Upper lobe of left lung (tissue), 6 donors: ENCODE results near the gene ATP10A. TPM values are rescaled to one million over a fixed set of nuclear protein-coding genes. Genes with fewer than 3 reads are reported as not detected.

Source experiments
- ATAC-seq, 2 donors: fragments of 200-7000 bp; cut with Tn5 transposase; one replicate each; pipeline ENCODE4 v1.9.1; 2022; ENCODE audit warnings: mild to moderate bottlenecking in 2 of 2, moderate library complexity in 2 of 2; ENCODE audit not compliant: low FRiP score in 2 of 2
- DNase-seq, 2 donors: peaks; one replicate each; pipeline ENCODE4 v3.0.0-alpha.2; 2019 to 2020
- H3K27ac ChIP-seq, 4 donors: fragments of 200-600 bp; sonication (generic); one replicate each; pipeline ENCODE4 v1.5.1; 2016 to 2019
- H3K27me3 ChIP-seq, 4 donors: fragments of 200-600 bp; sonication (generic); one replicate each; pipeline ENCODE4 v1.5.1; 2017 to 2019
- H3K36me3 ChIP-seq, 4 donors: fragments of 200-600 bp; sonication (generic); one replicate each; pipeline ENCODE4 v1.5.1; 2016 to 2019
- H3K4me1 ChIP-seq, 4 donors: fragments of 200-600 bp; sonication (generic); one replicate each; pipeline ENCODE4 v1.5.1; 2018 to 2019
- H3K4me3 ChIP-seq, 4 donors: fragments of 200-600 bp; sonication (generic); one replicate each; pipeline ENCODE4 v1.5.1; 2017 to 2019; ENCODE audit warnings: mild to moderate bottlenecking in 2 of 4, moderate library complexity in 1 of 4
- H3K9me3 ChIP-seq, 4 donors: fragments of 200-600 bp; sonication (generic); one replicate each; pipeline ENCODE4 v1.5.1; 2018 to 2019
- CTCF ChIP-seq, 6 experiments: fragments of 450-650 bp in 4 of 6; fragments of 200-600 bp in 2 of 6; sonication (generic) in 2 of 6; IDR thresholded peaks; one replicate each; pipeline ENCODE4 v1.5.1; 2016 to 2019; ENCODE audit warnings: antibody characterized with exemption in 6 of 6
- EP300 ChIP-seq, 4 donors: sonication (generic); formaldehyde crosslinking; IDR thresholded peaks; one replicate each; pipeline ENCODE4 v1.5.1; 2017; ENCODE audit warnings: antibody characterized with exemption in 4 of 4, control low read depth in 2 of 4
- POLR2A ChIP-seq, 4 donors: fragments of 450-650 bp; IDR thresholded peaks; one replicate each; pipeline ENCODE4 v1.5.1; 2016 to 2017; ENCODE audit warnings: antibody characterized with exemption in 4 of 4, mild to moderate bottlenecking in 2 of 4
- POLR2AphosphoS5 ChIP-seq, 2 donors: sonication (generic); formaldehyde crosslinking; IDR thresholded peaks; one replicate each; pipeline ENCODE4 v1.5.1; 2017; ENCODE audit warnings: antibody characterized with exemption in 2 of 2
- WGBS, 2 donors: methylation state at CpG; one replicate each; pipeline ENCODE4 v1.1.5; 2017 to 2018; 5-methylcytosine and 5-hydroxymethylcytosine counted together
- total RNA-seq, 6 donors: library from RNA; depleted of rRNA in 4 of 6; stranded (reverse); fragments of >200 nt in 4 of 6; gene quantifications; one replicate each; pipeline versions ENCODE4 v1.1.0 to v1.2.1, GENCODE V29; 2016 to 2021
- donor health status: DM: no; HTN: no; CAD: no; lungs with moderate emphysema.
- donor health status: DM: no; HTN: yes; CAD: no; lungs with severe emphysema.

ATP10A gene
- total RNA-seq, 6 donors from 2014 or later, result 17.8 to 62.4 (median 32.3) TPM

GRCh38 chr15:25680686-25681025 lies 182.5 kb downstream of the ATP10A start:
- H3K4me3 ChIP-seq, result no peak overlapping the region
- H3K36me3 ChIP-seq, result peaks cover 0 to 13% (median 4%) of the 10 kb centered on the region in 4 donors
- H3K27me3 ChIP-seq, result no peaks in the 10 kb centered on the region
- H3K27ac ChIP-seq, result no peak overlapping the region
- WGBS, 2 donors, result 74 to 77% methylated on average over 9 of the region's 9 CpGs
- H3K9me3 ChIP-seq, result no peaks in the 10 kb centered on the region
- TF ChIP-seq CTCF (IDR thresholded peaks at IDR 0.05) (no peak), EP300 (IDR thresholded peaks at IDR 0.05) (no peak), POLR2A (IDR thresholded peaks at IDR 0.05) (no peak), POLR2AphosphoS5 (IDR thresholded peaks at IDR 0.05) (no peak)
- ATAC-seq, result no peak
- DNase-seq, result no peak
- H3K4me1 ChIP-seq, result no peaks in the 10 kb centered on the region

GRCh38 chr15:25679964-25680685 lies 183.0 kb downstream of the ATP10A start:
- Histone ChIP-seq H3K9me3 (no peaks in the 10 kb centered on the region), H3K27ac (no peak overlapping the region), H3K4me1 (no peaks in the 10 kb centered on the region), H3K36me3 (peaks cover 0 to 13% (median 4%) of the 10 kb centered on the region in 4 donors), H3K4me3 (no peak overlapping the region), H3K27me3 (no peaks in the 10 kb centered on the region)
- DNase-seq (peak in 1 of 2 donors; percentile 25), ATAC-seq (no peak)
- 85 to 90% methylated on average over 25 of the region's 25 CpGs for WGBS, 2 donors
- TF ChIP-seq EP300 (IDR thresholded peaks at IDR 0.05) (no peak), CTCF (IDR thresholded peaks at IDR 0.05) (no peak), POLR2A (IDR thresholded peaks at IDR 0.05) (no peak), POLR2AphosphoS5 (IDR thresholded peaks at IDR 0.05) (no peak)

- ATAC-seq (no peak), DNase-seq (peak in 1 of 2 donors; percentile 56)
- WGBS, 2 donors, result 64 to 90% methylated on average over 6 to 11 of the region's 11 CpGs
Observed at GRCh38 chr15:25679492-25679891, 183.6 kb downstream of the ATP10A start.

GRCh38 chr15:25678500-25678855 lies 184.6 kb downstream of the ATP10A start:
- no peaks in the 10 kb centered on the region for H3K4me1 ChIP-seq
- H3K27me3 ChIP-seq, result no peaks in the 10 kb centered on the region
- no peak overlapping the region for H3K27ac ChIP-seq
- DNase-seq, result peak in 1 of 2 donors; percentile 27
- TF ChIP-seq POLR2A (IDR thresholded peaks at IDR 0.05), result no peak
- no peak for TF ChIP-seq CTCF (IDR thresholded peaks at IDR 0.05)
- TF ChIP-seq EP300 (IDR thresholded peaks at IDR 0.05), result no peak
- TF ChIP-seq POLR2AphosphoS5 (IDR thresholded peaks at IDR 0.05), result no peak
- no peak overlapping the region for H3K4me3 ChIP-seq
- H3K36me3 ChIP-seq, result peaks cover 0 to 13% (median 4%) of the 10 kb centered on the region in 4 donors
- ATAC-seq, result no peak
- WGBS, 2 donors, result 87 to 89% methylated on average over 7 of the region's 7 CpGs
- no peaks in the 10 kb centered on the region for H3K9me3 ChIP-seq

More at GRCh38 chr15:25679492-25679891, 183.6 kb downstream of the ATP10A start:
- TF ChIP-seq EP300 (IDR thresholded peaks at IDR 0.05) (no peak), CTCF (IDR thresholded peaks at IDR 0.05) (no peak), POLR2AphosphoS5 (IDR thresholded peaks at IDR 0.05) (no peak), POLR2A (IDR thresholded peaks at IDR 0.05) (no peak)
- Histone ChIP-seq H3K4me3 (no peak overlapping the region), H3K27ac (no peak overlapping the region), H3K9me3 (no peaks in the 10 kb centered on the region), H3K4me1 (no peaks in the 10 kb centered on the region), H3K36me3 (peaks cover 0 to 13% (median 4%) of the 10 kb centered on the region in 4 donors), H3K27me3 (no peaks in the 10 kb centered on the region)
